Esophagus squamous epithelium (tissue), 4 donors: ENCODE data around the gene CLDN7.

Experiments used
- CTCF ChIP-seq, 6 experiments: fragments of 450-650 bp in 4 of 6; fragments of 200-600 bp in 2 of 6; sonication (generic) in 2 of 6; IDR thresholded peaks; one replicate each; pipeline ENCODE4 v1.5.1; 2016 to 2019; ENCODE audit warnings: antibody characterized with exemption in 6 of 6, mild to moderate bottlenecking in 4 of 6, moderate library complexity in 4 of 6
- POLR2A ChIP-seq, 4 donors: fragments of 450-650 bp; IDR thresholded peaks; one replicate each; pipeline ENCODE4 v1.6.1; 2017; ENCODE audit warnings: antibody characterized with exemption in 4 of 4, mild to moderate bottlenecking in 4 of 4, moderate library complexity in 3 of 4

GRCh38 chr17:7293159-7293558 lies 30.9 kb upstream of the CLDN7 start:
- no peak for TF ChIP-seq POLR2A (IDR thresholded peaks at IDR 0.05)
- TF ChIP-seq CTCF (IDR thresholded peaks at IDR 0.05): no peak
